Neural progenitor cell (in vitro differentiated cells): ENCODE measurements around the gene ACYP2. TPM values are rescaled to one million over a fixed set of nuclear protein-coding genes. Genes with fewer than 3 reads are reported as not detected.

Source experiments
- DNase-seq: peaks from one replicate; pipeline ENCODE4 v3.0.0-alpha.2; 2016; ENCODE audit warnings: low spot score
- H2AFZ ChIP-seq: fragments of 200-600 bp; sonication (generic); replicated peaks from 2 replicates; pipeline ENCODE4 v1.6.1; 2016; ENCODE audit warnings: antibody characterized with exemption
- H3F3A ChIP-seq: fragments of 200-600 bp; sonication (generic); 2 replicates; pipeline ENCODE4 v1.6.1; 2016; ENCODE audit warnings: antibody characterized with exemption, low read depth
- H3K27ac ChIP-seq: fragments of 200-600 bp; sonication (generic); 2 replicates; pipeline ENCODE4 v1.5.1; 2016; ENCODE audit warnings: mild to moderate bottlenecking
- H3K27me3 ChIP-seq: fragments of 200-600 bp; sonication (generic); 2 replicates; pipeline ENCODE4 v1.6.1; 2016; ENCODE audit warnings: mild to moderate bottlenecking, moderate library complexity
- H3K36me3 ChIP-seq: fragments of 200-600 bp; sonication (generic); 2 replicates; pipeline ENCODE4 v1.5.1; 2016
- H3K4me1 ChIP-seq: fragments of 200-600 bp; sonication (generic); 2 replicates; pipeline ENCODE4 v1.6.1; 2016; ENCODE audit warnings: mixed run types
- H3K4me2 ChIP-seq: fragments of 200-600 bp; sonication (generic); 2 replicates; pipeline ENCODE4 v1.6.1; 2016
- H3K4me3 ChIP-seq: fragments of 200-600 bp; sonication (generic); 2 replicates; pipeline ENCODE4 v1.5.1; 2016
- H3K79me2 ChIP-seq: fragments of 200-600 bp; sonication (generic); 2 replicates; pipeline ENCODE4 v1.6.1; 2016; ENCODE audit warnings: low read depth
- H3K9ac ChIP-seq: fragments of 200-600 bp; sonication (generic); 2 replicates; pipeline ENCODE4 v1.6.1; 2016
- H3K9me3 ChIP-seq: fragments of 200-600 bp; sonication (generic); 2 replicates; pipeline ENCODE4 v1.5.1; 2016; ENCODE audit warnings: low read depth
- H4K20me1 ChIP-seq: fragments of 200-600 bp; sonication (generic); 2 replicates; pipeline ENCODE4 v1.6.1; 2016; ENCODE audit warnings: low read depth
- H3K27ac Mint-ChIP-seq: 3 replicates; pipeline ENCODE4 v1.8.0; 2021; ENCODE audit warnings: mixed read lengths
- H3K27me3 Mint-ChIP-seq: 2 replicates; pipeline ENCODE4 v1.8.0; 2022; ENCODE audit warnings: low read depth, mild to moderate bottlenecking, inconsistent platforms, moderate library complexity, mixed read lengths; ENCODE audit not compliant: insufficient read depth
- H3K36me3 Mint-ChIP-seq: 3 replicates; pipeline ENCODE4 v1.8.0; 2021; ENCODE audit warnings: mixed read lengths
- H3K4me1 Mint-ChIP-seq: 3 replicates; pipeline ENCODE4 v1.8.0; 2021; ENCODE audit warnings: mixed read lengths
- H3K4me3 Mint-ChIP-seq: 3 replicates; pipeline ENCODE4 v1.8.0; 2021; ENCODE audit warnings: mild to moderate bottlenecking, moderate library complexity, mixed read lengths
- H3K9me3 Mint-ChIP-seq: 3 replicates; pipeline ENCODE4 v1.8.0; 2020; ENCODE audit warnings: mixed read lengths
- CTCF ChIP-seq: fragments of 200-600 bp; sonication (generic); IDR thresholded peaks from 2 replicates; pipeline ENCODE4 v1.5.1; 2017; ENCODE audit warnings: antibody characterized with exemption, mild to moderate bottlenecking
- EZH2 ChIP-seq: fragments of 200-600 bp; sonication (generic); IDR thresholded peaks from 2 replicates; pipeline ENCODE4 v1.6.1; 2017; ENCODE audit warnings: antibody characterized with exemption, mild to moderate bottlenecking, moderate library complexity
- EZH2phosphoT487 ChIP-seq: fragments of 200-600 bp; sonication (generic); IDR thresholded peaks from 2 replicates; pipeline ENCODE4 v1.6.1; 2017; ENCODE audit warnings: antibody characterized with exemption
- total RNA-seq: library from RNA; depleted of rRNA; stranded (reverse); fragments of >200 nt; gene quantifications from 2 replicates; pipeline ENCODE4 v1.2.3, GENCODE V29; 2015; ENCODE audit warnings: low replicate concordance

The ACYP2 gene
- total RNA-seq, 1 donor from 2014 or later: 9.7 TPM

GRCh38 chr2:54073796-54074195, 41.6 kb upstream of the ACYP2 start:
- Histone ChIP-seq H2AFZ (no peak overlapping the region), H3K36me3 (no peaks in the 10 kb centered on the region), H3K4me3 (no peak overlapping the region), H4K20me1 (no peaks in the 10 kb centered on the region), H3F3A (no peaks in the 10 kb centered on the region), H3K27me3 (no peaks in the 10 kb centered on the region), H3K79me2 (no peaks in the 10 kb centered on the region), H3K4me1 (no peaks in the 10 kb centered on the region), H3K4me2 (no peak overlapping the region), H3K9me3 (no peaks in the 10 kb centered on the region), H3K27ac (no peak overlapping the region), H3K9ac (no peak overlapping the region)
- TF ChIP-seq CTCF: no peak
- no peak for TF ChIP-seq EZH2phosphoT487
- TF ChIP-seq EZH2: no peak
- DNase-seq: no peak
- Mint-ChIP-seq H3K36me3 (no peaks in the 10 kb centered on the region), H3K27me3 (no peaks in the 10 kb centered on the region), H3K9me3 (no peaks in the 10 kb centered on the region), H3K27ac (no peak overlapping the region), H3K4me1 (no peaks in the 10 kb centered on the region), H3K4me3 (no peak overlapping the region)

GRCh38 chr2:54074606-54075341, 40.6 kb upstream of the ACYP2 start:
- H3K27me3 ChIP-seq: no peaks in the 10 kb centered on the region
- Mint-ChIP-seq H3K9me3 (no peaks in the 10 kb centered on the region), H3K4me3 (no peak overlapping the region), H3K27me3 (no peaks in the 10 kb centered on the region), H3K36me3 (no peaks in the 10 kb centered on the region), H3K4me1 (no peaks in the 10 kb centered on the region), H3K27ac (no peak overlapping the region)
- no peak overlapping the region for H3K27ac ChIP-seq
- H3F3A ChIP-seq: no peaks in the 10 kb centered on the region
- no peak for DNase-seq
- no peaks in the 10 kb centered on the region for H4K20me1 ChIP-seq
- no peak overlapping the region for H2AFZ ChIP-seq
- TF ChIP-seq CTCF (no peak), EZH2phosphoT487 (no peak), EZH2 (no peak)
- no peaks in the 10 kb centered on the region for H3K4me1 ChIP-seq
- no peaks in the 10 kb centered on the region for H3K36me3 ChIP-seq
- no peak overlapping the region for H3K4me3 ChIP-seq
- H3K9me3 ChIP-seq: no peaks in the 10 kb centered on the region
- no peak overlapping the region for H3K9ac ChIP-seq
- no peak overlapping the region for H3K4me2 ChIP-seq
- H3K79me2 ChIP-seq: no peaks in the 10 kb centered on the region

GRCh38 chr2:54076586-54076985, 38.8 kb upstream of the ACYP2 start:
- DNase-seq: no peak
- Mint-ChIP-seq H3K27me3 (no peaks in the 10 kb centered on the region), H3K27ac (no peak overlapping the region), H3K9me3 (no peaks in the 10 kb centered on the region), H3K4me3 (no peak overlapping the region), H3K4me1 (no peaks in the 10 kb centered on the region), H3K36me3 (peaks cover under 1% of the 10 kb centered on the region)
- H3F3A ChIP-seq: no peaks in the 10 kb centered on the region
- no peaks in the 10 kb centered on the region for H3K4me1 ChIP-seq
- H3K27ac ChIP-seq: no peak overlapping the region
- no peaks in the 10 kb centered on the region for H4K20me1 ChIP-seq
- no peaks in the 10 kb centered on the region for H3K36me3 ChIP-seq
- no peaks in the 10 kb centered on the region for H3K27me3 ChIP-seq
- no peaks in the 10 kb centered on the region for H3K79me2 ChIP-seq
- TF ChIP-seq CTCF (no peak), EZH2 (no peak), EZH2phosphoT487 (no peak)
- no peak overlapping the region for H3K4me3 ChIP-seq
- no peak overlapping the region for H3K4me2 ChIP-seq
- H2AFZ ChIP-seq: no peak overlapping the region
- H3K9me3 ChIP-seq: no peaks in the 10 kb centered on the region
- H3K9ac ChIP-seq: no peak overlapping the region
